AML-193 (cell line): ENCODE results near the gene NUDT4.
"Not testable (repeated sequence)": the region's sequence is repeated elsewhere in the genome, so short reads cannot be mapped to it uniquely, and the experiment has no call there.

Source experiments
- DNase-seq, 2 experiments: peaks; one replicate each; lab custom pipeline; 2025; lab: John Stamatoyannopoulos, UW

Gene NUDT4

DNA sequence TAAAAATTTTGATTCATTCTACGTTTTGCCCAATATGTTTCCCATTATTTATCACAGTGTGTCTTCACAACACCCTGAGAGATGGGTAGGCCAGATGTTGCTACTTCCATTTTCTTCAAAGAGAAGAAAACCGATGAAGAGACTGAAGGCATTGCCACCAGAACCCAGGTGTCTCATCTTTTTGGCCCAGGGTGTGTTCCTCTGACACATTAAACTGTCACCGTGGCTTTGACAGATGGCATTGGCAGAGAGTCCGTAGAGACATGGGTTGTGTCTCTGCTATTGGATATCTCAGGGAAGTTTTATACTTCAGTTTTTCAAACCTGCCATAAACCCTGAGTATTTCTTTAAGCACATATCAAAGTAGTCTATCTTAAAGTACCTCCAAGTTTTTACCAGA is 11.3 kb upstream of the NUDT4 start:
- DNase-seq: no peak

DNA sequence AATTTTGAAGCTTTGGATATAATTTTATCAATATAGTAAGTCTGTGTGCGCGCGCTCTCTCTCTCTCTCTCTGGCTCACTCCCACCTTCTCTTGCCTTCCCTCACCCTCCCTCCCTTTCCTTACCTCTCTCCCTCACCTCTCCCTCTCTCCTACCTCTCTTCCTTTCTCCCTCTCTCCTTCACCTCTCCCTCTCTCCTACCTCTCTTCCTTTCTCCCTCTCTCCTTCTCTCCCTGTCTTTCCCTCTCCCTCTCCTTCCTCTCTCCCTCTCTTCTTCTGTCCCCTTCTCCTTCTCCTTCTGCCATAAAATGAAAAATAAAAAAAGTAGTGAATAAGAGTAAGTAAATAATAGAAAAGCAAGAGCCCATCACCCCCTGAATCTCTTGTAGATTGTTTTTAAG is 9.0 kb upstream of the NUDT4 start:
- DNase-seq: no peak

DNA sequence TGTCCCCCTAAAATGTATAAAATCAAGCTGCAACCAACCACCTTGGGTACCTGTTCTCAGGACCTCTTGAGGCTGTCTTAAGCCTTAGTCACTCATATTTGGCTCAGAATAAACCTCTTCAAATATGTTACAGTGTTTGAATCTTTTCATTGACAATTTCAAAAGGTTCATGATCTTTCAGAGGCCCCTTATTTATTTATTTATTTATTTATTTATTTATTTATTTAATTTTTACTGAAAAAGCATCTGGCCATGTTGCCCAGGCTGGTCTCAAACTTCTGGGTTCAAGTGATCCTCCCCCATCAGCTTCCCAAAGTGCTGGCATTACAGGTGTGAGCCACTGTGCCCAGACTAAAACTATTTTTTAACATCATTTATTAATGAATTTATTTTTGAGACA is 8.2 kb upstream of the NUDT4 start:
- no peak for DNase-seq

DNA sequence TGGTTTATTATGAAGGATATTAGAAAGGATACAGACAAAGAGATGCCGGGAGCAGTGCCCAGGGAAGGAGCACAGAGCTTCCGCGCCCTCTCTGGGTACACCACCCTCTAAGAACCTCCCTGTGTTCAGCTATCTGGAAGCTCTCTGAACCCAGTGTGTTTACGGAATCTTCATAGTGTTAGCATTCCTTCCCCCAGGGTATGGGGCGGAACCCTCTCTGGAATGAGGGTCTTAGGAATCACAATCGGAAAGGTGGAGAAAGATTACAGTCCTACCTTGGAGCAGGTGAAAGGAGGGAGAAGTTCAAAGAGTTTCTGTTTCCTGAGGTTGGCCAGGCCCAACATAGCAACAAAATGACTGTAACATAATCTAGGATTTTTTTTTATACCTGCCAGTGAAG is 6.8 kb upstream of the NUDT4 start:
- DNase-seq: no peak

DNA sequence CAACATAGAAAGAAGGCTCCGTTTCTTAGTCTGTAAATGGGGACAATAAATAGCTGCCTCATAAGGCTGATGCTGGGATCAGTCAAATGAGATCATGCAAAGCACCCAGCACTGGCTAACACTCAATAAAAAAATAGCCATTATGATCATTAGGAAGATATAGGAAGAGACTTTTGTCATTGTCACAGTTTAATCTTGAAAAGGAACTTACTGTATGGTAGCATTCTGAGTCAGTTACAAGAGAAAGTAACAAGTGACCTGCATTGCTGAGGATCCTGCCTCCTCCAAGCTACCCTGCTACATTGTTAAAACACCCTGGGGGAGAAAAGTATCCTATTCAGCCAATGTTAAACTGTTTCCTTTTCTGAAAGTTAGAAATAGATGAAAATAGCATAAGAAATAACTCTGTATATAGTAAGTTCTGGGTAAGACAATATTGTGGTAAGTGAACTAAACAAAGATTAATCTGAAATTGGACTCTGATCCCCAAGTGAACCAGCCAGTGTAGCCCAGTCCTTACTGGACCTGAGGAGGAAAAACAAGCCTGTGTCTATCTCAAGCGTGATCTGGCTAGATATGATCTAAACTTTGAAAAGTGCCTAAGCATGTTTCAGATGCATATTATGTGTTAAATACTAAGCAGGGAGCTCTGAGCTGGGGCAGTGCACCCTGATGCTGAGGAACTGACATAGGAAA is 3.6 kb upstream of the NUDT4 start:
- no peak for DNase-seq

DNA sequence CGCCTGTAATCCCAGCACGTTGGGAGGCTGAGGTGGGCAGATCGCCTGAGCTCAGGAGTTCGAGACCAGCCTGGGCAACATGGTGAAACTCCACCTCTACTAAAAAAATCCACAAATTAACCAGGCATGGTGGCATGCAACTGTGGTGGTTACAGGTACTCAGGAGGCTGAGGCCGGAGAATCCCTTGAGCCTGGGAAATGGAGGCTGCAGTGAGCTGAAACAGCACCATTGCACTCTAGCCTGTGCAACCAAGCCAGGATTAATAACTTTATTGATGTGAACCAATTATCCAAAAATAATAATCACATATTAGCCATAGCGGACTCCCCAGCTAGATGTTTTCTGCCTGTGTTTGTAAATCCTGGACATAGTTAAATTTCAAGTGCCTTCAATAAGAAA is 1.8 kb upstream of the NUDT4 start:
- DNase-seq: no peak

DNA sequence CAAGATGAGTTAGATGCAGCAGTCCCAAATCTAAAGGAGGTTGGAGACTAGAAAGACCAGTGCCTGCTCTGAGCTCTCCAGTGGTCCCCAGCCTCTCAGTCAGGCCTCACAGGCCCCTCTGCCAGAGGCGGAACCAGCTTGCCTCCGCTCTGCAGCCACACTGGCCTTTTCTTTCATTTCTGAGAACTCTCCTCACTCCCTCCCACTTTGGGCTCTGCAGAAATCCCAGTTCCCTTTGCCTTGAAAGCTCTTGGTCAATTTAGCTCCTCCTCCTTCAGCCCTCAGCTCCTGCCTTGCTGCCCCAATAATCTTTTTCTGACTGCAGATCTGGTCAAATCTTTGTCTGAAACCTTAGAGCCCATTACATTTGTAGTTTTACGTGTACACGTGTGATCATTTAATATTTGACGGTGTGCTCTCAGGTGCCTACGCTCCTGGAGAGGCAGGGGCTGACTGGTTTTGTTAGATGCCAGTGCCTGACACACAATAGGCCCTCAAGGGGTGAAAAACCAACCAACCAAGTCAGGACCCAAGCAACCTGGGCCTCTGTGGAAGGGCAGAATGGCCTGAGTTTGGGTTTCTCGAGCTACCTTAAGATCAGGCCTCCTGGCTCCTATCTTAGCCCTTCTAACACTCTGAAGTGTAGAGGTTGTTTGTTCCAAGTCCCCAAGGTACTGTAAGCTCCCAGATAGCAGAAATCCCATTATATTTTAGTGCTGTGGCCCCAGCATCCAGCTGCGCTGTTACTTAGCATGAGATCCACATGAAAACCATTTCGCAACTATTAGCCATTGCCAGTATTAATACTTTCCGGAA is 1.1 kb upstream of the NUDT4 start:
- DNase-seq: peak; percentile 37 to 59

DNA sequence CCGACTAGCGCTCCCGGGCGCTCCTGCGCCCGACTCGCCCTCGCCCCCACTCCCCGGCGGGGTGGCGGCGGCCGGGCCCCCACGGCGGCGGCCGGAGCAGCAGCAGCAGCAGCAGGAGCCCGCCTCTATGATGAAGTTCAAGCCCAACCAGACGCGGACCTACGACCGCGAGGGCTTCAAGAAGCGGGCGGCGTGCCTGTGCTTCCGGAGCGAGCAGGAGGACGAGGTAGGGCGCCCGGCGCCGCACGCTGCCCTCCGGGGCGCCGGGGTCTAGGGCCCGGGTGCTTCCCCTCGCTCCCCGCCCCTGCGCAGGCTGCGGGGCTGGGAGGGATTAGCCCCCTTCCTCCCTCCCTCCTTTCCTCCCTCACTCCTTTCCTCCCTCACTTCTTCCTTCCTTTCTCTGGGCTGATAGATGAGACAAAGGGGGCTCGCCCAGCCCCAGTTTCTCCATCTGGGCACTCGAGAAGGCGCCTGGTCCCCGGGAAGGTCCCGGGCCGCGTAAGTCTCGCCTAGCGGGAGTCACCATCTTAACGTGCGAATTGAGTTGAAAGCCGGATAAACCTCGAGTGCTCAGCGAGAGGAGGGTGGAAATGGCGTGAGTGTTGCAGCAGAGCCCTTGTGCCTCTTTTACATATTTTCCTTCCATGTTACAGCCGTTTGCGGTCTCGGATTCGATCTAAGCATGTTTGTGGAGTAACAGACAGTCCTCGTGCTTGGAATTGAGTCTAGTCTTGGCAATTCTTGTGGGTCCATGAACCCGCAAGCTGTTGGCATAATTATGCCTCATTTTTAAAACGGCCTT is 672 bp downstream of the NUDT4 start:
- DNase-seq: peak; percentile 58 to 62

DNA sequence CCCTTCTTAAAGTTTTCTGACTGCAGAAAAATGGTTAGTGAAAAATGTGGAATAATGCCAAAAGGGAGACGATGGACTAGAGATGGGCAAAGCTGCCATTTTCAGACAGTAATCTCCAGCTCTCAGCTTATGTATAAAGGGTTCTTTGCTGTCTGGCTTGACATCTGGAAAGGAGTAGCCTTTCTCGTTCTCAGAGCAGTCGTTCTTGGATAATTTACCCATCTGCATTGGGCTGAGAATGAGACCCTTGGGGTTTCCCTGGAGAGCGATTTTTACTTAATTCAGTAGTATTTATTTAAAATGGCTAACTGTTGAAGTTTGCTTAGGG is 1.2 kb downstream of the NUDT4 start:
- no peak for DNase-seq

DNA sequence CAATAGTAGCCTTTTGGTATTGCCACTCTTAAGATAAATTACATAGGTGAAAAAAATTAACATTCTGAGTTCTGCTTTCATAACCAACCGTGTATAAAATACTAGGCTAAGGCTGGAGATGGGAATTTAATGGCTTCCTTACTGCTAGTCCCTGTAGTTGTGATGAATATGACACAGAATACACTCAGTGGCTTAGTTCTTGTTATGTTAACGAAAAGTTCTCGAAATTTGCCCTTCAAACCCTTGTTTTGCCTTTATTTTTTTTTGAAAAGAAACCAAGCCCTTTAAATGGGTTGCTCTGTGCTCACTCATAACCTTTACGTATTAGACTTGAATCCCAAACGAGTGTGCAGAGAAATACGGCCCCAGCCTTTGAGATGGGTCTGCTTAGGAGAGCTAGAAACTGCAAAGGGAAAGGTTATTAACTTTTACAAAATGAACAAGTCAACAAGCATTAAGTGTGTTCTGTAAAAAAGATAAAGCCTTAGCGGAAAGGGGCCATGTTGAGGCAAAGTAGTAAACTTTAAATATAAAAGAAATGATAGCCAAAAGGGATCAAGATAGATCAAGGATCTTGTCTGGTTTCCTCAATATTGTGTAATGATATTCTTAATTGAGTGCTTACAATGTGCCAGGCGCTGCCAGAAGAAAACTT is 1.7 kb downstream of the NUDT4 start:
- DNase-seq: peak in 1 of 2 experiments; percentile 12

DNA sequence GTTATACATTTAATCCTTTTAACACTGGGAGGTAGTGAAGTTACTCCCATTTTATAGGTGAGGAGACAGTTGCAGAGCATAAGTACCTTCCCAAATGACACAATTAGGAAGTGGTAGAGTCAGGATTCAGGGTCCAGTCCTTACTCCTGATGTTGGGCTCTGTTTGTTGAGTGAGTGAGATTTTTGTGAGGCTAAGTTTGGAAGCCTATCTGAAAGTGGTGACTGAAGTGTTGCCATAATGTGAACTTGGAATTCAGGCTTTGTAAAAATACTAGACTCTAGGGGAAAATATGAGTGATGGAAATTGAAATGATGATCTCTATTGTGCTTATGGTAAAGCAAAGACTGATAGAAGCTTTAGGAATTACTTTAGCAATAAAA is 2.2 kb downstream of the NUDT4 start:
- no peak for DNase-seq

DNA sequence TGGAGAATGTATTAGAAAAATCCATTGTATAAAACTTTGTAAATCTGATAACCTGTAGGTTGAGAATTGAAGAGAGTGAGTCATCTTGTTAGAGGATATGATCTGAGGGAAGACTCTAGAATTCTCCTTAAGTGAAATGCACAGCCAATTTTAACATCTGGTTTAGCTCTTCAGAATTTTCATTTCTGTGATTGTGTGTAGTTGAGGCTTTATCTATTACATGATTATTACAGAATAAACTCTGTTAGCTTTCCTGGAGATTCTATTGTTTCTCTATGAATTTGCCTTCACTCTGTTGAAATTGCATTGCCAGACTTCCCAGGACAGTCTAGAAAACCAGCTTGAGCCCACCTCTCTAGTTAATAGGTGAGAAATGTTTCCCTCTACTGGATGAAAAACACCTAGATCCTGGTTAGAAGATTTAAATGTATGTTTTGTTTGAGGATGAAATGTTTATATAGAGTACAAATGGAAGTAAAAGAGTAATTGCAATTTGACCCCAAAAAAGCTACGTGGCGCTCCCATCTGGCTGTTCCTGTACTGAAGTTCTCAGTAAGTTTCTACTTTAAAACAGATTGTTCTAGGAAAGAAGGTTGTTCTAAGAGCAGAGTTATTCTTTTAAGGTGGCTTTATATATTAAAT is 2.9 kb downstream of the NUDT4 start:
- DNase-seq: peak; percentile 11 to 15

DNA sequence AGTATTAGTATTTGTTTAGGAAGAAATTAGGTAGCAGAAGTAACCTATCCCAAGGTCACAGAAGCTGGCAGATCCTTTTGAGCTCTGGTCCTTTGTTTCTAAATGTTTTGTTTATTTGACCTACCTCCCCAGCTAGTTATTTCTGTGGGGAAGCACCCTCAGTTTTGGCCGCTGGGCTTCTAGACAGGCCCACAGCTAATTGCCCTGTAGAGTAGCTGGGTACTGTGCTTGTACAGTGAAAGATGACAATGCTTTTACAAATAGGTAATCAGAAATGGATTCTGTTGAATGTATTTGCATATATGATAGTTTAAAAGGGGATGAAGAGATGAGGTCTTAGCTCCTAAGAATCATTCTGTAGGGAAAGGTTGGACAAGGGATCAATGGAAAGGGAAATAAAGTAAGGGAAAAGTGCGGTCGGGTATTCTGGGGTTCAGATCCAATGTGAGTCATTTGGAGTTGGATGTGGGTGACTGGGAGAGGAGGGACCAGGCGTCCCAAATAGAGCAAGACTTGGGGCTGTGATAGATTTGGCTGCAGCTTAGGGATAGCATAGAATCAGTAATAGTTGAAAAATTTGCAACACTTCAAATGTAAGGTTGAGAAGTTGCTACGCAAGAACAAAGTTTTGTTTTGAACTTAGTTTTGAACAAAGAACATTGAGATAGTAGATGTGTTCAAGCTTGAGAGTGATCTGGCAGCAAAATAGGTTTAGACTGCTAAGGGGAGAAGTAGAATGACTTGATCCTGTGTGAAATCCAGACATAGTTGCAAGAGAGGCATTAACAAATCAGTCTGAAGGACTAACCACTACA is 3.6 kb downstream of the NUDT4 start:
- no peak for DNase-seq

DNA sequence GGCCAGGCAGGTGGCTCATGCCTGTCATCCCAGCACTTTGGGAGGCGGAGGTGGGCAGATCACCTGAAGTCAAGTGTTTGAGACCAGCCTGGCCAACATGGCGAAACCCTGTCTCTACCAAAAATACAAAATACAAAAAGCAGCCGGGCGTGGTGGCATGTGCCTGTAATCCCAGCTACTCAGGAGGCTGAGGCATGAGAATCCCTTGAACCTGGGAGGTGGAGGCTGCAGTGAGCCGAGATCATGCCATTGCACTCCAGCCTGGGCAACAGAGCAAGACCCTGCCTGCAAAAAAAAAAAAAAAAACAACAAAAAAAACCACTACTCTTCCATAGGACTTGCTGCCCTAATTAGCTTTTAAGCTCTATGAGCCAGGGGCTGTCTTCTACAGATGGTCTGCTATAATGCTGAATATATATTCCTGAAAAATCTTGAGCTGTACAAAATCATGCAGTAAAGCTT is 4.3 kb downstream of the NUDT4 start:
- DNase-seq: not testable (repeated sequence)

DNA sequence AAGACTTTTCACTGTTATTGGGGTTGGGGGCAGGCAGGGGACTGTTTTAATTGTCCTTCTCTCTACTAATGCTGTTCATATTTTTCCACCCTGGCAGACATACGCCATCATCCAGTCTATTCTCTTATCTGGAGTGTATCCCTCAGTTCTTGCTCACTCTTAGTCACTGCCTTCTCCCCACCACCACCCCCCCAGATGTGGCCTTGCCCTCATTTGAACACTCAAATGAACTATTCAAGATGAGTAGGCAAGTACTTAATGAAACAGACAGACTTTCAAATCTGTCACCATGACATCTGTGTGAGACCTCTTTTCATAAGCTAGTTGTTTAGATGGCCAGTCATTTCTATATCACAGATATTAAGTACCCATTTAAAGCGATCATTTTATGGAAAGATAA is 10.1 kb downstream of the NUDT4 start:
- DNase-seq: no peak

DNA sequence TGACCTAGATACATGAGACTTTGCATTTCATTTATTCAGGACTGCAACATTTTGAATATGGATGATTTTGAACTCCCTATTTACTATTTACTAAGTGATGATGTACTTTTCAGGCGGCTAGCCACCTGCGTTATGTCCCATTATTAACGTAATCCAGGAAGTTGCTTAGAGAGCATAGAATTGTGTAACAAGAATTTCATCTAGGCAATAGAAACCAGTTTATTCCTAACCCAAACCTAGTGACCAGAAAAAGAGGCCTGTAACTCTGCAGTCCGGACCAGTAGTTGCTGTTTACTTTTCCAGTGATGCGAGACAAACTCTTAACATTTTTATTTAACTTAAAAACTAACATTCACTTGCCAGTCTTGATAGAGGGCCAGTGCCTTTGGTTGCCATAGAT is 12.3 kb downstream of the NUDT4 start:
- DNase-seq: peak in 1 of 2 experiments; percentile 29

DNA sequence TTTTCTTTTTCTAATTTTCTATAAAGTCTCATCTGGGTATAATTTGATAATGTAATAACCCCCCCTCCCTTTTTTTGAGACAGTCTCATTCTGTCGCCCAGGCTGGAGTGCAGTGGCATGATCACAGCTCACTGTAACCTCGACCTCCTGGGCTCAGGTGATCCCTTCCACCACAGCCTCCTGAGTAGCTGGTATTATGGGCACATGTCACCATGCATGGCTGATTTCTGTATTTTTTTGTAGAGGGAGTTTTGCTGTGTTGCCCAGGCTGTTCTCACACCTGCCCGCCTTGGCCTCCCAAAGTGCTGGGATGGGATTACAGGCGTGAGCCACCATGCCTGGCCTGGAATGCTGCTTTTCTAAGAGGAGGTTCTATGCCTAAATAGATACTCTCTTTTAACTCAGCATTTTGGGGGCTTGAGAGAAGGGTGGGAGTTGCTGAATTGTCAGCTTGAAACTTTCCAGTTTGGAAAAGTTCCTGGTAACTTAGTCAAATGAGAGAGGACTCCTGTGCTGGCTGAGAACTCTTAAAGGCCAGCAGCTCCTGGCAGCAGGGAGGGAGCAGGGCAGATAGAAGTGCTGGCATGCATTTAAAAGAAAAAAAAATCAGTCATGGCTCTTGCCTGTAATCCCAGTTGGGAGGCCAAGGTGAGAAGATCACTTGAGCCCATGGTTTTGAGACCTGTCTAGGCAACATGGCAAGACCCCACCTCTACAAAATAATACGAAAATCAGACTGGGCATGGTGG is 13.0 kb downstream of the NUDT4 start:
- DNase-seq: no peak

DNA sequence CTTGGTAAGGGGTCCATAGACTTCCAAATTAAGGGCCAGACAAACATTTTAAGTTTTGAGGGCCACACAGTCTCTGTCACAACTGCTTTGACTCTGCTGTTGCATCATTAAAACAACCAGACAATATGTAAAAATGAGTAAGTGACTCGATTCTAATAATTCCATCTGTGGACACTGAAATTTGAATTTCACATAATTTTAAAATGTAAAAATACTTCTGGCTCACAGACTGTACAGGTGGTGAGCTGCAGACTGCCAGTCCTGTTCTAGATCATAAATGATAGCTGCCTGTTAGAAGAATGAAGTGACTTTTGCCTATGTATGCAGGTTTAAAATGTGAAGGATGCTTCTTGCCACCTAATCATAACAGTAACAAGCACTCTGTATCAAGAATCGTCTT is 15.7 kb downstream of the NUDT4 start:
- no peak for DNase-seq

DNA sequence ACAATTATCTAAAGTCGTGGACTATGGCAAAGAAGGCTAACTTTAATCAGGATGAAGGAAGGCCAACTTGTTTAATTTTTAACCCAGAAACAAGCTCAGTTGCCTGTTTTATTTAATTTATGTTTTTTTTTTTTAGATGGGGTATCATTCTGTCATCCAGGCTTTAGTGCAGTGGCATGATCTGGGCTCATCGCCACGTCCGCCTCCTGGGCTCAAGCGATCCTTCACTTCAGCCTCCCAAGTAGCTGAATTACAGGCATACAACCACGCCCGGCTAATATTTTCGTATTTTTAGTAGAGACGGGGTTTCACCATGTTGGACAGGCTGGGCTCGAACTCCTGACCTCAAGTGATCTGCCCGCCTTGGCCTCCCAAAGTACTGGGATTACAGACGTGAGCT is 19.7 kb downstream of the NUDT4 start:
- no peak for DNase-seq

DNA sequence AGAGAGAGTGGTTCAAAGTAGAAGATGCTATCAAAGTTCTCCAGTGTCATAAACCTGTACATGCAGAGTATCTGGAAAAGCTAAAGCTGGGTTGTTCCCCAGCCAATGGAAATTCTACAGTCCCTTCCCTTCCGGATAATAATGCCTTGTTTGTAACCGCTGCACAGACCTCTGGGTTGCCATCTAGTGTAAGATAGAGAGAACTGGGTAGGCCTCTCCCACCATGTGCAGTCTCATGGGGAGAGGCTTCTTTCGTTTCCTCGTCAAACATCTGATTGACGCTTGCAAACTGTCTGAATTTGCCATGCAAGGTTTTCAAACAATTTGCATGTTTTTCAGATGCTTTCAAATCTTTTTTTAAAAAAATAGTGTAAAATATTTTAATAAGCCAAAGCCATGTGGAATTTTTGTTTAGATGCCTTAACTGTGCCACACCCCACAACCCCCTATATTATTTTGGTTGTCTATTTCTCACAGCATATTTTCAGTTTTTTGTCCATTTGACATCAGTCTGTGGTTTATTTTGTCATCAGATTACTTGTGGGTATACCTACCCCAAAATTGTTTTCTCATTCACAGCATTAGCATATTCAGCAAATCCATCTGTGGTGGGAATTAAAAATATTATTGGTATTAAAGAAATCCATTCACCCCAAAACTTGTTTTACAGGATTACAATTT is 21.6 kb downstream of the NUDT4 start:
- DNase-seq: not testable (repeated sequence)
